Tibial nerve (tissue), 4 donors: Measurements from ENCODE around the gene EFNA4. TPM values are rescaled to one million over a fixed set of nuclear protein-coding genes. Genes with fewer than 3 reads are reported as not detected.

ENCODE experiments used
- DNase-seq, 2 donors: peaks; one replicate each; pipeline ENCODE4 v3.0.0-alpha.2; 2019; ENCODE audit warnings: low spot score in 2 of 2
- H3K27ac ChIP-seq, 4 donors: fragments of 200-600 bp; sonication (generic) in 3 of 4; one replicate each; pipeline ENCODE4 v1.5.1; 2017 to 2019; ENCODE audit warnings: mild to moderate bottlenecking in 1 of 4
- H3K27me3 ChIP-seq, 2 donors: fragments of 200-600 bp; sonication (generic) in 1 of 2; one replicate each; pipeline versions ENCODE4 v1.5.1 to v1.6.0; 2017 to 2019
- H3K36me3 ChIP-seq, 3 donors: fragments of 200-600 bp; sonication (generic); one replicate each; pipeline ENCODE4 v1.5.1; 2018 to 2019
- H3K4me1 ChIP-seq, 4 donors: fragments of 200-600 bp; sonication (generic) in 3 of 4; one replicate each; pipeline ENCODE4 v1.5.1; 2017 to 2019
- H3K4me3 ChIP-seq, 4 donors: fragments of 200-600 bp; sonication (generic) in 3 of 4; one replicate each; pipeline ENCODE4 v1.5.1; 2017 to 2019; ENCODE audit warnings: mild to moderate bottlenecking in 1 of 4, moderate library complexity in 1 of 4
- H3K9me3 ChIP-seq, 4 donors: fragments of 200-600 bp; sonication (generic) in 3 of 4; one replicate each; pipeline ENCODE4 v1.5.1; 2017 to 2019
- EP300 ChIP-seq, 2 donors: sonication (generic); formaldehyde crosslinking; IDR thresholded peaks; one replicate each; pipeline ENCODE4 v1.6.1; 2017; ENCODE audit warnings: antibody characterized with exemption in 2 of 2, mild to moderate bottlenecking in 1 of 2
- POLR2A ChIP-seq, 2 donors: fragments of 450-650 bp; IDR thresholded peaks; one replicate each; pipeline ENCODE4 v1.6.1; 2017; ENCODE audit warnings: antibody characterized with exemption in 2 of 2, mild to moderate bottlenecking in 2 of 2, moderate library complexity in 2 of 2
- WGBS, 2 donors: methylation state at CpG; one replicate each; pipeline ENCODE4 v1.1.5; 2018; 5-methylcytosine and 5-hydroxymethylcytosine counted together
- total RNA-seq, 4 donors: library from RNA; depleted of rRNA; stranded (reverse); fragments of >200 nt; gene quantifications; one replicate each; pipeline ENCODE4 v1.1.0, GENCODE V29; 2016
- TF ChIP-seq, protein P1 (sequence below), 5 experiments: fragments of 200-600 bp in 3 of 5; fragments of 450-650 bp in 2 of 5; sonication (generic) in 3 of 5; IDR thresholded peaks; one replicate each; pipeline ENCODE4 v1.5.1; 2016 to 2019; ENCODE audit warnings: antibody characterized with exemption in 5 of 5, mild to moderate bottlenecking in 3 of 5, moderate library complexity in 2 of 5

The EFNA4 gene
- total RNA-seq, 4 donors from 2014 or later, result 0.87 to 4.2 (median 1.8) TPM

GRCh38 chr1:155107309-155108264, 44.0 kb downstream of the EFNA4 start:
- 76 to 80% methylated on average over 12 of the region's 12 CpGs for WGBS, 2 donors
- Histone ChIP-seq H3K4me1 (peaks cover 0 to 12% (median 0%) of the 10 kb centered on the region in 4 donors), H3K27ac (no peak overlapping the region), H3K27me3 (no peaks in the 10 kb centered on the region), H3K9me3 (no peaks in the 10 kb centered on the region), H3K4me3 (no peak overlapping the region), H3K36me3 (no peaks in the 10 kb centered on the region)
- TF ChIP-seq POLR2A (IDR thresholded peaks at IDR 0.05), result no peak
- TF ChIP-seq EP300 (IDR thresholded peaks at IDR 0.05), result no peak
- TF ChIP-seq, protein P1, sequence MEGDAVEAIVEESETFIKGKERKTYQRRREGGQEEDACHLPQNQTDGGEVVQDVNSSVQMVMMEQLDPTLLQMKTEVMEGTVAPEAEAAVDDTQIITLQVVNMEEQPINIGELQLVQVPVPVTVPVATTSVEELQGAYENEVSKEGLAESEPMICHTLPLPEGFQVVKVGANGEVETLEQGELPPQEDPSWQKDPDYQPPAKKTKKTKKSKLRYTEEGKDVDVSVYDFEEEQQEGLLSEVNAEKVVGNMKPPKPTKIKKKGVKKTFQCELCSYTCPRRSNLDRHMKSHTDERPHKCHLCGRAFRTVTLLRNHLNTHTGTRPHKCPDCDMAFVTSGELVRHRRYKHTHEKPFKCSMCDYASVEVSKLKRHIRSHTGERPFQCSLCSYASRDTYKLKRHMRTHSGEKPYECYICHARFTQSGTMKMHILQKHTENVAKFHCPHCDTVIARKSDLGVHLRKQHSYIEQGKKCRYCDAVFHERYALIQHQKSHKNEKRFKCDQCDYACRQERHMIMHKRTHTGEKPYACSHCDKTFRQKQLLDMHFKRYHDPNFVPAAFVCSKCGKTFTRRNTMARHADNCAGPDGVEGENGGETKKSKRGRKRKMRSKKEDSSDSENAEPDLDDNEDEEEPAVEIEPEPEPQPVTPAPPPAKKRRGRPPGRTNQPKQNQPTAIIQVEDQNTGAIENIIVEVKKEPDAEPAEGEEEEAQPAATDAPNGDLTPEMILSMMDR (IDR thresholded peaks at IDR 0.05), result no peak
- no peak for DNase-seq

DNA sequence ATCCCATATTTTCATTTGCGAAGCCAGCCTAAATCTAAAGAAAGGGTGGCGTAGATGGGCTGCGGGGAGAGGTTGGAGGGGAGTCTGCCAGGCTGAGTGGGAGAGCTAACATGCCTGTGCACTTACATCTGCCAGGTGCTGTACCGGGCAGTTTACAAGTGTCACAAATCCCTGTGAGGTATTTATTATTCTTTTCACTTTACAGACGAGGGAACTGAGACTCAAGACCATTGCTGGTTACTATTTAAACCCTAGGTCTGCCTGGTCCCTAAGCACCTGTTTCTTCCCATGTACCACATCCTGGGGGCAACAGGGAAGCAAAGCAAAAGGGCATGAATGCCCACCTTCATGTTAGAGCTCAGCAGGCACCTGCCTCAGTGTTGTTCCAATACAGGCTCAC, 44.8 kb downstream of the EFNA4 start:
- Histone ChIP-seq H3K27ac (no peak overlapping the region), H3K9me3 (no peaks in the 10 kb centered on the region), H3K4me3 (no peak overlapping the region), H3K4me1 (peaks cover 0 to 12% (median 0%) of the 10 kb centered on the region in 4 donors), H3K27me3 (no peaks in the 10 kb centered on the region), H3K36me3 (no peaks in the 10 kb centered on the region)
- DNase-seq, result no peak
- no peak for TF ChIP-seq EP300 (IDR thresholded peaks at IDR 0.05)
- no peak for TF ChIP-seq POLR2A (IDR thresholded peaks at IDR 0.05)
- TF ChIP-seq, protein P1 (IDR thresholded peaks at IDR 0.05), result no peak
- 66 to 73% methylated on average over 5 of the region's 5 CpGs for WGBS, 2 donors

GRCh38 chr1:155110381-155110780, 46.8 kb downstream of the EFNA4 start:
- Histone ChIP-seq H3K4me3 (no peak overlapping the region), H3K4me1 (peaks cover 0 to 6% (median 0%) of the 10 kb centered on the region in 4 donors), H3K27ac (no peak overlapping the region), H3K36me3 (no peaks in the 10 kb centered on the region), H3K9me3 (no peaks in the 10 kb centered on the region), H3K27me3 (no peaks in the 10 kb centered on the region)
- TF ChIP-seq, protein P1 (IDR thresholded peaks at IDR 0.05), result no peak
- TF ChIP-seq POLR2A (IDR thresholded peaks at IDR 0.05) (no peak), EP300 (IDR thresholded peaks at IDR 0.05) (no peak)
- no peak for DNase-seq
- WGBS, 2 donors, result 64 to 66% methylated on average over 8 of the region's 8 CpGs

- no peak for TF ChIP-seq EP300 (IDR thresholded peaks at IDR 0.05)
- TF ChIP-seq POLR2A (IDR thresholded peaks at IDR 0.05), result no peak
- TF ChIP-seq, protein P1 (IDR thresholded peaks at IDR 0.05), result no peak
- no peak overlapping the region for H3K27ac ChIP-seq
- H3K4me3 ChIP-seq, result no peak overlapping the region
- no peaks in the 10 kb centered on the region for H3K36me3 ChIP-seq
- 54 to 65% methylated on average over 8 of the region's 8 CpGs for WGBS, 2 donors
- no peaks in the 10 kb centered on the region for H3K9me3 ChIP-seq
- no peaks in the 10 kb centered on the region for H3K27me3 ChIP-seq
- no peak for DNase-seq
- H3K4me1 ChIP-seq, result peaks cover 0 to 1% (median 0%) of the 10 kb centered on the region in 4 donors
Observed at GRCh38 chr1:155110826-155111225, 47.3 kb downstream of the EFNA4 start.

- no peak for DNase-seq
- Histone ChIP-seq H3K9me3 (no peaks in the 10 kb centered on the region), H3K27ac (no peak overlapping the region), H3K36me3 (no peaks in the 10 kb centered on the region), H3K4me3 (no peak overlapping the region), H3K4me1 (no peaks in the 10 kb centered on the region), H3K27me3 (no peaks in the 10 kb centered on the region)
- TF ChIP-seq, protein P1 (IDR thresholded peaks at IDR 0.05), result no peak
- TF ChIP-seq POLR2A (IDR thresholded peaks at IDR 0.05) (no peak), EP300 (IDR thresholded peaks at IDR 0.05) (no peak)
- 51 to 67% methylated on average over 5 of the region's 5 CpGs for WGBS, 2 donors
Observed at GRCh38 chr1:155113450-155113980, 50.0 kb downstream of the EFNA4 start.
